Trophoblast cell (in vitro differentiated cells and primary cell): ENCODE data around the gene SFT2D2.

Experiments
- DNase-seq, 2 donors: peaks; one replicate each; pipeline ENCODE4 v3.0.0-alpha.2; 2016
- H2AFZ ChIP-seq: 2 replicates; pipeline ENCODE4 v1.6.1; 2013; ENCODE audit warnings: low read length, moderate library complexity, mild to moderate bottlenecking; ENCODE audit not compliant: insufficient read depth, poor library complexity
- H2AK5ac ChIP-seq: 2 replicates; pipeline ENCODE4 v1.6.1; 2013; ENCODE audit warnings: mild to moderate bottlenecking, low read length
- H2BK120ac ChIP-seq: 2 replicates; pipeline ENCODE4 v1.6.1; 2013; ENCODE audit warnings: low read length, mild to moderate bottlenecking, moderate library complexity; ENCODE audit not compliant: insufficient read depth, poor library complexity
- H2BK12ac ChIP-seq: 2 replicates; pipeline ENCODE4 v1.6.1; 2013; ENCODE audit warnings: mild to moderate bottlenecking, low read length, moderate library complexity
- H2BK5ac ChIP-seq: 2 replicates; pipeline ENCODE4 v1.6.1; 2013; ENCODE audit warnings: low read length, low read depth, moderate library complexity, mild to moderate bottlenecking; ENCODE audit not compliant: poor library complexity
- H3K14ac ChIP-seq: 2 replicates; pipeline ENCODE4 v1.6.1; 2013; ENCODE audit warnings: mild to moderate bottlenecking, low read length
- H3K18ac ChIP-seq: 2 replicates; pipeline ENCODE4 v1.6.1; 2013; ENCODE audit warnings: mild to moderate bottlenecking, low read length
- H3K23ac ChIP-seq: 2 replicates; pipeline ENCODE4 v1.6.1; 2013; ENCODE audit warnings: low read length
- H3K27ac ChIP-seq: 2 replicates; pipeline ENCODE4 v1.5.1; 2013; ENCODE audit warnings: low read depth, mild to moderate bottlenecking, inconsistent platforms, low read length, moderate library complexity
- H3K27me3 ChIP-seq: 2 replicates; pipeline ENCODE4 v1.6.1; 2013; ENCODE audit warnings: inconsistent platforms, mild to moderate bottlenecking, low read length, moderate library complexity; ENCODE audit not compliant: insufficient read depth
- H3K36me3 ChIP-seq, 2 experiments: 1 replicate in 1 of 2; 2 replicates in 1 of 2; pipeline ENCODE4 v1.6.1; 2013; ENCODE audit warnings: low read length in 2 of 2, mild to moderate bottlenecking in 2 of 2, moderate library complexity in 1 of 2; ENCODE audit not compliant: insufficient read depth in 2 of 2, control insufficient read depth in 1 of 2
- H3K4ac ChIP-seq: 2 replicates; pipeline ENCODE4 v1.6.1; 2013; ENCODE audit warnings: low read depth, mild to moderate bottlenecking, low read length, moderate library complexity
- H3K4me1 ChIP-seq, 2 experiments: 1 replicate in 1 of 2; 2 replicates in 1 of 2; pipeline ENCODE4 v1.6.1; 2013; ENCODE audit warnings: low read length in 2 of 2, mild to moderate bottlenecking in 2 of 2, moderate library complexity in 1 of 2; ENCODE audit not compliant: insufficient read depth in 2 of 2, control insufficient read depth in 1 of 2
- H3K4me2 ChIP-seq: 2 replicates; pipeline ENCODE4 v1.6.1; 2013; ENCODE audit warnings: inconsistent platforms, mild to moderate bottlenecking, low read length, moderate library complexity
- H3K4me3 ChIP-seq: 2 replicates; pipeline ENCODE4 v1.5.1; 2013; ENCODE audit warnings: mild to moderate bottlenecking, low read depth, low read length, inconsistent platforms
- H3K79me1 ChIP-seq: one replicate; pipeline ENCODE4 v1.6.1; 2013; ENCODE audit warnings: low read length
- H3K79me2 ChIP-seq: 2 replicates; pipeline ENCODE4 v1.6.1; 2013; ENCODE audit warnings: low read length, mild to moderate bottlenecking; ENCODE audit not compliant: control insufficient read depth, insufficient read depth, poor library complexity
- H3K9ac ChIP-seq: 2 replicates; pipeline ENCODE4 v1.6.1; 2013; ENCODE audit warnings: mild to moderate bottlenecking, low read length
- H3K9me3 ChIP-seq: 2 replicates; pipeline ENCODE4 v1.6.1; 2013; ENCODE audit warnings: low read depth, mild to moderate bottlenecking, control low read depth, inconsistent platforms, low read length; ENCODE audit not compliant: insufficient read depth
- H4K12ac ChIP-seq: 2 replicates; pipeline ENCODE4 v1.6.1; 2013; ENCODE audit warnings: low read depth, mild to moderate bottlenecking, low read length, moderate library complexity
- H4K8ac ChIP-seq: 2 replicates; pipeline ENCODE4 v1.6.1; 2013; ENCODE audit warnings: low read depth, mild to moderate bottlenecking, low read length, moderate library complexity
- H4K91ac ChIP-seq: one replicate; pipeline ENCODE4 v1.6.1; 2013; ENCODE audit warnings: low read depth, mild to moderate bottlenecking, low read length, moderate library complexity
- WGBS: extraction: QIAGEN DNeasy Blood & Tissue Kit; methylation state at CpG from one replicate; pipeline ENCODE4 v1.1.7; 2013; ENCODE audit warnings: missing lambda C conversion rate; ENCODE audit not compliant: insufficient read length, insufficient coverage; ENCODE audit errors: extremely low coverage; 5-methylcytosine and 5-hydroxymethylcytosine counted together

Gene SFT2D2

GRCh38 chr1:168235937-168236336 lies 10.1 kb downstream of the SFT2D2 start:
- Histone ChIP-seq H3K4me2 (no peak overlapping the region), H4K8ac (no peak overlapping the region), H4K91ac (no peak overlapping the region), H3K4ac (no peak overlapping the region), H3K9ac (no peak overlapping the region), H3K9me3 (peaks cover 1% of the 10 kb centered on the region), H3K79me2 (no peaks in the 10 kb centered on the region), H2BK120ac (no peak overlapping the region), H2AFZ (no peak overlapping the region), H3K18ac (no peak overlapping the region), H3K79me1 (peaks cover 2% of the 10 kb centered on the region), H3K14ac (no peak overlapping the region), H3K27ac (no peak overlapping the region), H3K23ac (no peak overlapping the region), H3K36me3 (peaks cover 18 to 27% of the 10 kb centered on the region in 2 experiments), H3K4me1 (peaks cover under 1 to 11% of the 10 kb centered on the region in 2 experiments), H3K4me3 (no peak overlapping the region), H2AK5ac (no peak overlapping the region), H2BK12ac (no peak overlapping the region), H2BK5ac (no peak overlapping the region), H3K27me3 (no peaks in the 10 kb centered on the region), H4K12ac (no peak overlapping the region)
- WGBS = 100% methylated on average over 1 of the region's 3 CpGs
- peak in 1 of 2 donors; percentile 59 for DNase-seq

GRCh38 chr1:168236836-168237611 lies 11.2 kb downstream of the SFT2D2 start:
- Histone ChIP-seq H2AK5ac (no peak overlapping the region), H2AFZ (no peak overlapping the region), H3K36me3 (peaks cover 16 to 28% of the 10 kb centered on the region in 2 experiments), H3K4me1 (peaks cover 0 to 10% of the 10 kb centered on the region in 2 experiments), H3K4me3 (no peak overlapping the region), H3K27ac (no peak overlapping the region), H3K4ac (no peak overlapping the region), H3K79me2 (no peaks in the 10 kb centered on the region), H4K8ac (no peak overlapping the region), H3K9me3 (peaks cover 1% of the 10 kb centered on the region), H3K27me3 (no peaks in the 10 kb centered on the region), H3K18ac (no peak overlapping the region), H3K23ac (no peak overlapping the region), H4K12ac (no peak overlapping the region), H3K9ac (no peak overlapping the region), H2BK5ac (no peak overlapping the region), H2BK120ac (no peak overlapping the region), H2BK12ac (no peak overlapping the region), H3K79me1 (peaks cover 2% of the 10 kb centered on the region), H3K4me2 (no peak overlapping the region), H3K14ac (no peak overlapping the region), H4K91ac (no peak overlapping the region)
- peak in 1 of 2 donors; percentile 53 for DNase-seq
- WGBS = no CpG with 5 or more reads among the region's 7 CpGs

- DNase-seq = no peak
- Histone ChIP-seq H4K91ac (peak overlapping the region; percentile 42), H3K23ac (no peak overlapping the region), H3K9me3 (peaks cover 1% of the 10 kb centered on the region), H3K4ac (no peak overlapping the region), H3K79me1 (peaks cover 2% of the 10 kb centered on the region), H4K12ac (no peak overlapping the region), H4K8ac (peak overlapping the region; percentile 30), H3K9ac (no peak overlapping the region), H2BK12ac (peak overlapping the region; percentile 15), H3K27ac (no peak overlapping the region), H2BK120ac (peak overlapping the region; percentile 49), H2AFZ (no peak overlapping the region), H2AK5ac (no peak overlapping the region), H3K27me3 (no peaks in the 10 kb centered on the region), H3K18ac (peak overlapping the region; percentile 20), H3K4me2 (no peak overlapping the region), H3K36me3 (peaks cover 18 to 37% of the 10 kb centered on the region in 2 experiments), H3K14ac (no peak overlapping the region), H3K4me1 (peaks cover 7% of the 10 kb centered on the region in 2 experiments), H2BK5ac (peak overlapping the region; percentile 11), H3K79me2 (no peaks in the 10 kb centered on the region), H3K4me3 (peak overlapping the region; percentile 4)
- no CpG with 5 or more reads among the region's 2 CpGs for WGBS
Observed at GRCh38 chr1:168243198-168243597, 17.4 kb downstream of the SFT2D2 start.

GRCh38 chr1:168243636-168244212 lies 17.9 kb downstream of the SFT2D2 start:
- no peak overlapping the region for H3K4me2 ChIP-seq
- H3K4ac ChIP-seq = no peak overlapping the region
- H2BK12ac ChIP-seq = peak overlapping the region; percentile 15
- no peak overlapping the region for H2BK120ac ChIP-seq
- no peak overlapping the region for H4K12ac ChIP-seq
- no CpG with 5 or more reads among the region's 3 CpGs for WGBS
- H3K23ac ChIP-seq = no peak overlapping the region
- H3K36me3 ChIP-seq = peaks cover 17 to 37% of the 10 kb centered on the region in 2 experiments
- H3K14ac ChIP-seq = no peak overlapping the region
- H3K4me1 ChIP-seq = peaks cover 7% of the 10 kb centered on the region in 2 experiments
- H4K91ac ChIP-seq = peak overlapping the region; percentile 42
- H3K79me2 ChIP-seq = no peaks in the 10 kb centered on the region
- H2BK5ac ChIP-seq = peak overlapping the region; percentile 11
- peak overlapping the region; percentile 4 for H3K4me3 ChIP-seq
- no peak overlapping the region for H3K9ac ChIP-seq
- peak overlapping the region; percentile 30 for H4K8ac ChIP-seq
- H3K9me3 ChIP-seq = peaks cover 1% of the 10 kb centered on the region
- no peak overlapping the region for H3K27ac ChIP-seq
- H2AK5ac ChIP-seq = no peak overlapping the region
- no peak overlapping the region for H3K18ac ChIP-seq
- DNase-seq = peak; percentile 69 to 89
- no peaks in the 10 kb centered on the region for H3K27me3 ChIP-seq
- peaks cover 2% of the 10 kb centered on the region for H3K79me1 ChIP-seq
- H2AFZ ChIP-seq = no peak overlapping the region
